ENCODE data around the gene CHURC1.
"Not testable (repeated sequence)": the region's sequence is repeated elsewhere in the genome, so short reads cannot be mapped to it uniquely, and the experiment has no call there.

The CHURC1 gene

DNA sequence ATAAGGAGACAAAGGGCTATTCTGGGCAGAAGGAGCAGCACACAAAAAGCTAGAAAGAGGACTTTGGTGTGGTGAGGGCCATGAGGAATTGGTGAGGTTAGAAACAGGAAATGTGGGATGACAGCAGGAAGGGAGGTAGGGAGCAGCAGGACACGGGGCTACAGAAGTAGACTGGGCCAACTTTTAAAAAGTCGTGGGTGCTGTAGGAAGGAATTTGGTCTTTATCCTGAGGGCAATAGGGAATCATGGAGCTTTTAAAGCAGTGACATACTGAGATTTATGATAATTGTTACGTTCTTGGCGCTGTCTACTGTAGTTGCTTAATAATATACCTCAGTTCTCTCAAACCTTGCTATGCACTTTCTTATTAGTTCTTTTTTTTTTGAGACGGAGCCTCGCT is 8.2 kb upstream of the CHURC1 start:
- no peak overlapping the region for H3K4me3 ChIP-seq (ENCODE audit: low read depth, low read length)
- DNase-seq (ENCODE audit: low read depth), result no peak
- no peak for TF ChIP-seq CTCF (conservative IDR thresholded peaks at IDR 0.05; ENCODE audit: low read depth, low read length)

- peak; percentile 78 for DNase-seq (ENCODE audit: low read depth)
- H3K4me3 ChIP-seq (ENCODE audit: low read depth, low read length), result no peak overlapping the region
- peak; percentile 85 for TF ChIP-seq CTCF (conservative IDR thresholded peaks at IDR 0.05; ENCODE audit: low read depth, low read length)
Observed at GRCh38 chr14:64910847-64911495, 3.3 kb upstream of the CHURC1 start.

GRCh38 chr14:64912261-64912660 is 2.0 kb upstream of the CHURC1 start:
- no peak overlapping the region for H3K4me3 ChIP-seq (ENCODE audit: low read depth, low read length)
- TF ChIP-seq CTCF (conservative IDR thresholded peaks at IDR 0.05; ENCODE audit: low read depth, low read length), result no peak
- peak; percentile 25 for DNase-seq (ENCODE audit: low read depth)

DNA sequence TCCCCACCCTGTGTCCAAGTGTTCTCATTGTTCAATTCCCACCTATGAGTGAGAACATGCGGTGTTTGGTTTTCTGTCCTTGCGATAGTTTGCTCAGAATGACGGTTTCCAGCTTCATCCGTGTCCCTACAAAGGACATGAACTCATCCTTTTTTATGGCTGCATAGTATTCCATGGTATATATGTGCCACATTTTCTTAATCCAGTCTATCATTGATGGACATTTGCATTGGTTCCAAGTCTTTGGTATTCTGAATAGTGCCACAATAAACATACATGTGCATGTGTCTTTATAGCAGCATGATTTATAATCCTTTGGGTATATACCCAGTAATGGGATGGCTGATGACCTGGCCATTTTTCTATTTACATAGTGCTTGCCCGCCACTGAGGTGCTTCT is 778 bp upstream of the CHURC1 start:
- DNase-seq (ENCODE audit: low read depth); H3K4me3 ChIP-seq (ENCODE audit: low read depth, low read length): not testable (repeated sequence)

- peak overlapping the region; percentile 95 for H3K4me3 ChIP-seq (ENCODE audit: low read depth, low read length)
- no peak for DNase-seq (ENCODE audit: low read depth)
- TF ChIP-seq CTCF (conservative IDR thresholded peaks at IDR 0.05; ENCODE audit: low read depth, low read length), result no peak
Observed at GRCh38 chr14:64915029-64915424, 772 bp downstream of the CHURC1 start.

- no peak for DNase-seq (ENCODE audit: low read depth)
- no peak for TF ChIP-seq CTCF (conservative IDR thresholded peaks at IDR 0.05; ENCODE audit: low read depth, low read length)
- no peak overlapping the region for H3K4me3 ChIP-seq (ENCODE audit: low read depth, low read length)
Observed at GRCh38 chr14:64915797-64916196, 1.5 kb downstream of the CHURC1 start.

DNA sequence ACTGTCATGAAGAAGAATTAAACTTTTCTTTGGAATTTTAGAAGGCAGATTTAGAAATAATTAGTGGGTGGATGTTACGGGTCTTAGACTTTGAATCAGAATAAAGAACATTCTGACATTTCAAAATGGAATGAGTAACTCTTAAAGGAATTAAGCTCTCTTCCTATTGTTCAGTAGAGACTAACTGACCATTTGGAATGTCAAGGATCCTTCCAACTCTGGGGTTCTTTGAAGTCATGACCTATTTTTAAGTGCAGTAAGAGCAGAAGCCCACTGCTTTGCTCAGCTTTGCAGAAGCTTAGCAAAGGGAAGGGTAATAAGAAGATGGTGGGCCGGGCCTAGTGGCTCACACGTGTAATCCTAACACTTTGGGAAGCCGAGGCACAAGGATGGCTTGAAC is 4.0 kb downstream of the CHURC1 start:
- no peak overlapping the region for H3K4me3 ChIP-seq (ENCODE audit: low read depth, low read length)
- DNase-seq (ENCODE audit: low read depth), result no peak
- no peak for TF ChIP-seq CTCF (conservative IDR thresholded peaks at IDR 0.05; ENCODE audit: low read depth, low read length)
